ENCODE data around the gene ALLC.

The ALLC gene

DNA sequence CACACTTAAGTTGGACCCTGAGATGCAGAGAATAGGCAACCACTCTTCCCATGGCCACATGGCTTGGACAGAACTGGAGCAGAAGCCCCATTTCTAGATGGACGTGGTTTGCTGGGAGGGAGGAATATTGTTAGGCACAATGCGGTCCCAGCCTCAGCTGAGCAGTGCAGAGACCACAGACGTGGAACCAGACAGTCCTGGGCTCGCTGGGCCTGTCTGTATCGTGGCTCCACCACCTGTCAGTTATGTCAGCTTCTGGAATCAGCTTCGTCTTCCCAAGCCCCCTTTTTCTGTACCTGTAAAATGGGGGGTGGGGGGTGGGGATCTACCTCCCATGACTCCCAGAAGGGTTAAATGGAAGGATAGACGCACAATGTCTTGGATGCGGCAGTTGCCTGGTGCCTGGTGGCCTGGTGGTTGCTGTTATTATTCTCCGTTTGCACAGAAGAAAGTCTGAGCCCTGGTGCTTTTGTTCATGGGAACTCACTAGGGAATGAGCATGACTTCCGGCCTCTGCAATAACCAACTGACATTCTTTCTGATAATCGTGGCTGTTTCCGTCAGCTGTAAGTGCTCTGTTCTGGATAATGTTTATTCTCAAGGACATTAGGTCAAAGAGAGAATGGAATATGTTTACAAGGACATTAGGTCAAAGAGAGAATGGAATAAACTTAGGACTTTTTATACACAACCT is 31.7 kb upstream of the ALLC start:
- H3K27me3 ChIP-seq (replicated peaks) = no peaks in the 10 kb centered on the region
- in situ Hi-C loops (cut with HindIII; ENCODE audit: low pct_ligation_motif_present, low sequenced_read_pairs) = no loop called here
- H3K4me3 ChIP-seq (ENCODE audit: low read depth, low read length) = no peak overlapping the region
- H3K27ac ChIP-seq = peak overlapping the region; percentile 46
- no peaks in the 10 kb centered on the region for H3K36me3 ChIP-seq (replicated peaks)
- TF ChIP-seq, protein P1, sequence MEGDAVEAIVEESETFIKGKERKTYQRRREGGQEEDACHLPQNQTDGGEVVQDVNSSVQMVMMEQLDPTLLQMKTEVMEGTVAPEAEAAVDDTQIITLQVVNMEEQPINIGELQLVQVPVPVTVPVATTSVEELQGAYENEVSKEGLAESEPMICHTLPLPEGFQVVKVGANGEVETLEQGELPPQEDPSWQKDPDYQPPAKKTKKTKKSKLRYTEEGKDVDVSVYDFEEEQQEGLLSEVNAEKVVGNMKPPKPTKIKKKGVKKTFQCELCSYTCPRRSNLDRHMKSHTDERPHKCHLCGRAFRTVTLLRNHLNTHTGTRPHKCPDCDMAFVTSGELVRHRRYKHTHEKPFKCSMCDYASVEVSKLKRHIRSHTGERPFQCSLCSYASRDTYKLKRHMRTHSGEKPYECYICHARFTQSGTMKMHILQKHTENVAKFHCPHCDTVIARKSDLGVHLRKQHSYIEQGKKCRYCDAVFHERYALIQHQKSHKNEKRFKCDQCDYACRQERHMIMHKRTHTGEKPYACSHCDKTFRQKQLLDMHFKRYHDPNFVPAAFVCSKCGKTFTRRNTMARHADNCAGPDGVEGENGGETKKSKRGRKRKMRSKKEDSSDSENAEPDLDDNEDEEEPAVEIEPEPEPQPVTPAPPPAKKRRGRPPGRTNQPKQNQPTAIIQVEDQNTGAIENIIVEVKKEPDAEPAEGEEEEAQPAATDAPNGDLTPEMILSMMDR (IDR thresholded peaks at IDR 0.05; ENCODE audit: low read depth, low read length, missing control alignments) = no peak
- DNase-seq = peak; percentile 56

DNA sequence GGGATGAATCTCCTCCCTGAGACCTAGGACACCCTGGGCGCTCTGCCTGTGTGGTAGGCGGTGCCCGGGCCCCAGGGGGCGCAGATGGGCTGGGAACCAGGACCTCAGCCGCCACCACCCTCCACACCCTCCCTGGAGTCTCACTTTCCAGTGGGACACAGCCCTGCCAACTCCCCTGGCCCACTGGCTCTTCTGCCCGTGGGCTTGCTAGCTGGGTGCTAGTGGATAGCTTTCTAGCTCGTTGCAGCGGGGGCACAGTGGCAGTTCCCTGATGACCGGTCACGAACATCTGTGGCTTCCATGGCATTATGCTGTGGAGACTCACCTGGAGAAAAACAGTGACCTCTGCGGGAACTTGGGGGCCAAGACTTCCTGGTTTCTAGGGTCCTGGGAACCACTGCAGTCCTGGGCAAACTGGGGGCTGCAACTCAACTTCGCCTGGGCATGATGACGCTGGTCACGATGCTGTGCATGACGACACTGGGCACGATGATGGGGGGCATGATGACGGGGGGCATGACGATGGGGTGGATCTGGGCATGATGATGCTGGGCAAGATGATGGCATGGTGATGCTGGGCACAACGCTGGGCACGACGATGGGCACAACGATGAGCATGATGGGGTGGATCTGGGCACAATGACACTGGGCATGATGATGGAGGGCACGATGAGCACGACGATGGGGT is 31.0 kb upstream of the ALLC start:
- TF ChIP-seq, protein P1 (IDR thresholded peaks at IDR 0.05; ENCODE audit: low read depth, low read length, missing control alignments) = no peak
- no peak for DNase-seq
- Histone ChIP-seq H3K36me3 (replicated peaks) (no peaks in the 10 kb centered on the region), H3K27me3 (replicated peaks) (no peaks in the 10 kb centered on the region), H3K4me3 (ENCODE audit: low read depth, low read length) (no peak overlapping the region), H3K27ac (no peak overlapping the region)
- in situ Hi-C loops (cut with HindIII; ENCODE audit: low pct_ligation_motif_present, low sequenced_read_pairs) = no loop called here

DNA sequence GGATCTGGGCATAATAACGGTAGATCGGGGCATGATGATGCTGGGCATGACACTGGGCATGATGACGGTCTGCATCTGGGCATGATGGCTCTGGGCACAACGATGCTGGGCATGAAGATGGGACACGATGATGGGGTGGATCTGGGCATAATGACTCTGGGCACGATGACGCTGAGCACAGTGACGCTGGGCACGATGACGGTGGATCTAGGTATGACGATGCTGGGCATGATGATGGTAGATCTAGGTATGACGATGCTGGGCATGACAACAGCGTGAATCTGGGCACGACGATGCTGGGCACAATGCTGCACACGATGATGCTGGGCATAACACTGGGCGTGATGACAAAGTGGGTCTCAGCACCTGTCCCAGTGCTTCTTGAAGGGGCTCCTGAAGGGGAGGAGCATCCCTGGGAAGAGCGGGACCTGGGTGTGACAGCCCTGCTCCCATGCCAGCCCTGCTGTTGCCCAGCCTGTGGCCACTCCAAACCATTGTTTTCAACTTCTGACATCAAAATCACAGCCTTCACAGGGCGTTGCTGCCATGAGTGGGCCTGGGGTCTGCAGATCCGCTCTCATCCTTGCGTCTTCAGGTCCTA is 30.4 kb upstream of the ALLC start:
- TF ChIP-seq, protein P1 (IDR thresholded peaks at IDR 0.05; ENCODE audit: low read depth, low read length, missing control alignments) = no peak
- H3K4me3 ChIP-seq (ENCODE audit: low read depth, low read length) = no peak overlapping the region
- in situ Hi-C loops (cut with HindIII; ENCODE audit: low pct_ligation_motif_present, low sequenced_read_pairs) = no loop called here
- DNase-seq = no peak
- H3K27me3 ChIP-seq (replicated peaks) = no peaks in the 10 kb centered on the region
- H3K36me3 ChIP-seq (replicated peaks) = no peaks in the 10 kb centered on the region
- H3K27ac ChIP-seq = no peak overlapping the region

DNA sequence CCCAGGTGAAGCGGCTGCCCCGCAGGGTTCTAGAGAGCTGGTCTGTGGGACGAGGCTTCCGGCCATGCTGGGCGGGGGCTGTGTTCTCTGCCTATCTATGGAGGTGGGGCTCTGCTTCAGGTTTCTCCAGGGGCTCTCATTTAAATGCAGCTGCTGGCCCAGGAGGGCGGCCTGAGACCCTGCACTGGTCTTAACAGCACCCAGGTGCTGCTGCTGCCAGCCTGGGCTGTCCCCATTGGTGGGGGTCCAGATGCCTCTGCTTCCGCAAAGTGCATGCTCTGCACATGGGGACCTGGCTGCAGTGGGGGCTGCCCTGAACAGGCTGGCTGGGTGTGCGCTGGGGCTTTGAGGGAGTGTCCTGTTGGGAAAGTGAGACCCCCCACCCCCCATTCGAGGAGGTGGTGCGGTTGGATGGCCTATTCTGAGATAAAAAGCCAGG is 29.7 kb upstream of the ALLC start:
- in situ Hi-C loops (cut with HindIII; ENCODE audit: low pct_ligation_motif_present, low sequenced_read_pairs) = no loop called here
- no peak for DNase-seq
- Histone ChIP-seq H3K27ac (no peak overlapping the region), H3K4me3 (ENCODE audit: low read depth, low read length) (no peak overlapping the region), H3K27me3 (replicated peaks) (no peaks in the 10 kb centered on the region), H3K36me3 (replicated peaks) (no peaks in the 10 kb centered on the region)
- TF ChIP-seq, protein P1 (IDR thresholded peaks at IDR 0.05; ENCODE audit: low read depth, low read length, missing control alignments) = no peak

DNA sequence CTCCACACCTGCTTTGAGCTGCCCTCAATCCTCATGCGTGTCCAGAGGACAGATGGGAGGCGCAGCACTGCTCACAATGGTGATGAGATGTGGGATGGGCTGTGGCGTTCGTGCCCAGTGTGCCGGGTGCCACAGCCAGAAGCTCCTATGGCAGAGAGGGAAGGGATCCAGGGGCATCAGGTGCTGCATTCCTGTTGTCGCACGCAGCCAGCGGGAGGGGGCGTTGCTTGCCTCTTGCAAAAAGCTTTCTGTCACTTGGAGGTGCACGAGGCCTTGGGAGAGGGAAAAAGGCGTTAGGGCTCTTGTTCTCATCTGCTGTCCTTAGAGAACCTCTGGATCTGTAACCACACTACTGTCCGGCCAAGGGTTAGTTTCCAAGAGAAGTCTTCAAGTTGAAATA is 29.2 kb upstream of the ALLC start:
- DNase-seq = no peak
- Histone ChIP-seq H3K27me3 (replicated peaks) (no peaks in the 10 kb centered on the region), H3K27ac (no peak overlapping the region), H3K4me3 (ENCODE audit: low read depth, low read length) (no peak overlapping the region), H3K36me3 (replicated peaks) (no peaks in the 10 kb centered on the region)
- in situ Hi-C loops (cut with HindIII; ENCODE audit: low pct_ligation_motif_present, low sequenced_read_pairs) = no loop called here
- TF ChIP-seq, protein P1 (IDR thresholded peaks at IDR 0.05; ENCODE audit: low read depth, low read length, missing control alignments) = no peak
